ENCODE data around the gene CIROP.

The CIROP gene

DNA sequence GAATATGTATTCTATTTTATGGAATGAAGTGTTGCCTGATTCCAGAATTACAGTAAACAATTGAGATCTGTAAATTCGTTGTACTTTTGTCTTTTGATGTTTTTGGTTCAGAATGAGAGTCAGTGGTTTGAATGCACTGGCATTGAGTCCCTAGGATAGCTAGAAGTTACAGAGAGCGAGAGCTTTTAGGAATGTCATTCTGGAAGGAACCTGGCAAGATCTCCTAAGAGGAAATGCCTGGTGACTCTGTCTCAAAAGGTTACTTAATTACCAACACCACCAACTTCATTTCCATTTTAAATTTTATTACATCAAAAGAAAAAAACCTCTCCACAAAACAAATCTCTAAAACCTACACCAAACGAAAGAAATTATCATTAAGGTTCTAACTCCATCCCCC lies 20.2 kb upstream of the CIROP start:
- H3K4me3 Mint-ChIP-seq, result no peak overlapping the region

DNA sequence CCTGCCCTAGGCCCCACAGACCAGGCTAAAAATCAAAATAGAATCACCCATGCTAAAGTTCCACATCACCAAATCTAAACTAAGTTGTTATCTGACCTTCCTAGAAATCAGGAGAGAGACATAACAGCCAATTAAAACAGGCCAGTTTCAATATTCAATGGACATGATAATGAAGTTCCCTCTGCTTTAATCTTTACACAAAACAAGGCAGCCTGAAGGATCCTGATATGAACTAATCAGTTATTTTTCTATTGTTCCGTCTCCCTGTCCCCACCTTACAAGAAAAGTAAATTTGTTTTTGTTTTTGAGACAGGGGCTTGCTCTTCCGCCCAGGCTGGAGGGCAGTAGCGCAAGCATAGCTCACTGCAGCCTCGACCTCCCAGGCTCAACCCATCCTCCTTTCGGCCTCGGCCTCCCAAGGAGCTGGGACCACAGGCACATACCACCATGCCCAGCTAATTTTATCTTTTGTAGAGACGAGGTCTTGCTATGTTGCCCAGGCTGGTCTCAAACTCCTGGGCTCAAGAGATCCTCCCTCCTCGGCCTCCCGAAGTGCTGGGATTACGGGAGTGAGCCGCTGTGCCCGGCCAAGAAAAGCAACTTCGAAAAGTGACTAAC lies 19.7 kb upstream of the CIROP start:
- H3K4me3 Mint-ChIP-seq, result no peak overlapping the region

More for the DNA sequence above, 20.2 kb upstream of the CIROP start:
- peak overlapping the region; percentile 20 for H3K27ac Mint-ChIP-seq
- H3K9me3 Mint-ChIP-seq, result no peaks in the 10 kb centered on the region
- no peaks in the 10 kb centered on the region for H3K27me3 Mint-ChIP-seq
- H3K36me3 Mint-ChIP-seq, result no peaks in the 10 kb centered on the region
- no peak for ATAC-seq (ENCODE audit: low read depth)
- peaks cover 29% of the 10 kb centered on the region for H3K4me1 Mint-ChIP-seq
- DNase-seq (ENCODE audit: low spot score in 2 of 2), result no peak

DNA sequence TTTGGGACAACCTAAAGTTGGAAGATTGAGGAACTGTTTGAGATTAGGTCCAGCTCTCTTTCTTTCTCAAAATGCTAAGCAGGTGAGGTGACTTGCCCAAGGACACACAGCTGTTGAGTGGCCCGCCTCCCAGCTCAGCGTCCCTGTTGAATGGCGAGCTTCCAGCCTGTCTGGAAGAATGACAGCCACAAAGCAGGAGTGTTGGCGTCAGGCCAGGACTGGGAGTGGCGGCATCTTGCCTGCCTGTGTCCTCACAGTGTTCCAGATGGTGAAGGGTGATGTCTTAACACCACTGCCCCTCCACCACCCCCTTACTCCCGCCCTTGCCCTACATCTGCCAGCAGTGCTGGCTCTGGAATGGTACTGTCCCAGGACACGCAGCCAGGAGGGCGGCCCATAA lies 18.6 kb upstream of the CIROP start:
- no peaks in the 10 kb centered on the region for H3K9me3 Mint-ChIP-seq
- H3K4me3 Mint-ChIP-seq, result no peak overlapping the region
- peak overlapping the region; percentile 18 for H3K27ac Mint-ChIP-seq
- H3K27me3 Mint-ChIP-seq, result no peaks in the 10 kb centered on the region
- H3K4me1 Mint-ChIP-seq, result peaks cover 34% of the 10 kb centered on the region
- DNase-seq (ENCODE audit: low spot score in 2 of 2) (no peak), ATAC-seq (ENCODE audit: low read depth) (no peak)
- no peaks in the 10 kb centered on the region for H3K36me3 Mint-ChIP-seq

More for the DNA sequence above, 19.7 kb upstream of the CIROP start:
- Mint-ChIP-seq H3K27ac (peak overlapping the region; percentile 20), H3K27me3 (no peaks in the 10 kb centered on the region), H3K9me3 (no peaks in the 10 kb centered on the region), H3K36me3 (no peaks in the 10 kb centered on the region), H3K4me1 (peaks cover 32% of the 10 kb centered on the region)
- DNase-seq (ENCODE audit: low spot score in 2 of 2) (no peak), ATAC-seq (ENCODE audit: low read depth) (no peak)

DNA sequence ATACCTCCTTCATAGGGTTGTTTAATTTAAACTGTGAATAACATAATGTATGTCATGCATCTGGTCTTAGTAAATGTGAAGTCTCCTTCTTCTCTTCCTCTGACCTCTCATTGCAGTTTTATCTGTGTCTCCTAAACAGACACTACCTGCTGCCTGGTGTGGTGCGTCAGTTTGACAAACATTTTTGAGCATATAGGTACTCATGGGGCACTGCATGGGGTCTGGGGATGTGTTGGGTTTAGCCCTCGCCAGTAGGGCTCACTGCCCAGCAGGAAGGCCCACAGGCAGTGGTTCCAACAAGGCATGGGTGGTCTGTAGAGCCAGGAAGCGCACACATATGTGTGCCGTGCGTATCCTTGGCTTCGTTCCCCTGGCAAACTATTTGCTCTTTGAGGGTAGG lies 17.3 kb upstream of the CIROP start:
- no peaks in the 10 kb centered on the region for H3K27me3 Mint-ChIP-seq
- H3K4me1 Mint-ChIP-seq, result peaks cover 28% of the 10 kb centered on the region
- no peaks in the 10 kb centered on the region for H3K9me3 Mint-ChIP-seq
- ATAC-seq (ENCODE audit: low read depth) (no peak), DNase-seq (ENCODE audit: low spot score in 2 of 2) (no peak)
- H3K4me3 Mint-ChIP-seq, result no peak overlapping the region
- H3K36me3 Mint-ChIP-seq, result no peaks in the 10 kb centered on the region
- H3K27ac Mint-ChIP-seq, result no peak overlapping the region

DNA sequence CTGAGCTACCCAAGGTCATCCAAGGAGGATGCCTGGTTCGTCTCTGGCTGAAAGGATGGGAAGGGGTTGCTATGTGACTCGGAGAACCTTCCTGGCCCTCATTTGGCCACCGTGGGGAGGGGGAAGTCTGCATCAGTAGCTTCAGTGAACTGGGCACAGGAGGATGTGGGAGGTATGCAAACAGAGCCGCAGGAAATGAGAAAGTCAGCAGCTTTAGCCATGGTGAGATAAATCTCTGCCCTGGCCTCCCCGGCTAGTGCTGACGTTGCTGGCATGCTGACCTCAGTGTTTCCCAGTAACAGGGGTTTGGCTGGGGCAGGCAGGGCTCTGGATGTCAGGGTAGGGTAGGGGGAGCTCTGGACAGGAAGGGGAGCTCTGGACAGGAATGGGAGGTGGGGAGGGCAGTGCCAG lies 16.6 kb upstream of the CIROP start:
- DNase-seq (ENCODE audit: low spot score in 2 of 2) (peak in 1 of 2 donors; percentile 32), ATAC-seq (ENCODE audit: low read depth) (peak; percentile 50)
- Mint-ChIP-seq H3K27ac (peak overlapping the region; percentile 90), H3K9me3 (no peaks in the 10 kb centered on the region), H3K4me1 (peaks cover 28% of the 10 kb centered on the region), H3K27me3 (no peaks in the 10 kb centered on the region), H3K36me3 (no peaks in the 10 kb centered on the region), H3K4me3 (peak overlapping the region; percentile 87)

DNA sequence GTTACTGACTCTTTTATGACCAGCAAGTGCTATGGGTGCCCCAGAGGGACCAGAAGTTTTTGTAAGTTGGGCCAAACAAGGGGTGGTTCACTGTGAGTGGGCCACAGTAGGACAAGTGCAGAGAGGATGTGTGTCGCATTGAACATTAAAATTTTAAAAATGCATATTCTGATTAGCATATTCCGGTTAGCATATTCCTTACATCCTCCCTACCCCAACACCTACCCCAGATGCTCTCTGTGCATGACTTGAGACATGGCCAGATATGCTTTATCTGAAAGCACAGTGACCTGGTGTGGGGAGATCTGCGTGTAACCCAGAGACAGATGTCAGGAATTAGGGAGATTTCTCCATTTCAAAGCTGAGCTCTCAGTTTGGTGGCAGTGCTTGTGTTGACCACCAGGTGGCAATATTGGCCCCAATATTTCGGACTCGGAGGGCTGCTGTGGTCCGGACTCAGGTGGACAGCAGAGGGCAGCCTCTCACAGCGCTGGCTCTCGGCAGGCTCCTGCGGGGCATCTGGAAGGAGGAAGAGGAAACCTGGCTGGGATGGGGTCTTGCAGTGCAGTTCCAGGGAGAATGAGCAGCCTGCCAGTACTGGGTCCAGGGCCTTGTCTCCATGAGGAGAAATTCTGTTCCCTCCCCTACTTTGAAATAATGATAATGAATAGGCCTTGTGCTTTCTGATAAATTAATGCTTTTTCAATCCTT lies 15.9 kb upstream of the CIROP start:
- peaks cover 28% of the 10 kb centered on the region for H3K4me1 Mint-ChIP-seq
- H3K27me3 Mint-ChIP-seq, result no peaks in the 10 kb centered on the region
- peak; percentile 78 to 82 for DNase-seq (ENCODE audit: low spot score in 2 of 2)
- H3K27ac Mint-ChIP-seq, result peak overlapping the region; percentile 90
- peak overlapping the region; percentile 87 for H3K4me3 Mint-ChIP-seq
- ATAC-seq (ENCODE audit: low read depth), result peak; percentile 73
- H3K9me3 Mint-ChIP-seq, result no peaks in the 10 kb centered on the region
- H3K36me3 Mint-ChIP-seq, result no peaks in the 10 kb centered on the region

DNA sequence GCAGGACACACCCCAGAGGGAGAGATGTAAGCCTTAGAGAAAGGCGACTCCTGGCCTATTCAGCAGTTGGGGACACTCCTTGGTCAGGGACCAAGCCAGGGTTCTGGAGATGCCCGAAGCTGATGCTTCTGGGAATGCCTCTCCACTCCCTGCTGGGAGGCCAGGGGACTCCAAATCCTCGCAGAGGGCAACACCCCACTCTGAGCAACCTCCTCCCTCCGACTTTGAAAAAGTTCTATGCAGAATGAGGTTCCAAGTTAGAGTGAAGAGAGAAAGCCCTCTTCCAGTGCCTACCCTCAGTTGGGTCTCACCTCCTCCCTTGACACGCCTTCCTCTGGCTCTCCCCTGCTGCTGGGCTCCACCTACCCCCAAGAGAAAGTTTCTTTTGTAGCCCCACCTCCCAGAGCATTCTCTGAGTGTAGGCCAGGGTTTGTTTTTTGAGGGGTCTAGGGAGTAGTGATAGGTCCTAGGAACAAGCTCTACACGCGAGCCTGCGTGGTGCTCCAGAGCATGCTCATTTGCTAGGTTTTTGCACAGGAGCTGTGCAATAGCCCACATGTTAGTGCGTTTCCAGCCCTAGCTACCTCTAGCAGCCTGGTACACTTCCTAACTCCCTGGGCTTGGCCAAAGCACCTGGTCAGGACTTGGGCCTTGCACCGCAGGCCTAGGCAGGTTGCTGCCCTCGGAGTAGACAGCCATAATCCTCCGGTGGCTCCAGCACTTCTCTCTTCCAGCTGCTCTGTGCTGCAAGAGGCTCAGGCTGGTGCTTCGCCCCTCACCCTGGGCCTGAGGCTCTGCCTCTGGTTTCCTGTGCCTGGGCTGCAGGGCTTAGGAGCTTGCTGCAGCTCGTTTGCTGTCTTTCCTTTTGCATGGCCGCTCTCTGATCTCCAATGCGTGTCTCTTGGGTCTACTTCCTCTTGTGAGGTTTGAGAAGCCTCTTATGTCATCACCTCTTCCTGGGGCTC lies 14.9 kb upstream of the CIROP start:
- H3K4me1 Mint-ChIP-seq, result peaks cover 28% of the 10 kb centered on the region
- no peaks in the 10 kb centered on the region for H3K36me3 Mint-ChIP-seq
- peak; percentile 73 for ATAC-seq (ENCODE audit: low read depth)
- peak overlapping the region; percentile 90 for H3K27ac Mint-ChIP-seq
- H3K9me3 Mint-ChIP-seq, result no peaks in the 10 kb centered on the region
- H3K4me3 Mint-ChIP-seq, result peak overlapping the region; percentile 31
- peaks cover 3% of the 10 kb centered on the region for H3K27me3 Mint-ChIP-seq
- peak; percentile 30 to 48 for DNase-seq (ENCODE audit: low spot score in 2 of 2)

DNA sequence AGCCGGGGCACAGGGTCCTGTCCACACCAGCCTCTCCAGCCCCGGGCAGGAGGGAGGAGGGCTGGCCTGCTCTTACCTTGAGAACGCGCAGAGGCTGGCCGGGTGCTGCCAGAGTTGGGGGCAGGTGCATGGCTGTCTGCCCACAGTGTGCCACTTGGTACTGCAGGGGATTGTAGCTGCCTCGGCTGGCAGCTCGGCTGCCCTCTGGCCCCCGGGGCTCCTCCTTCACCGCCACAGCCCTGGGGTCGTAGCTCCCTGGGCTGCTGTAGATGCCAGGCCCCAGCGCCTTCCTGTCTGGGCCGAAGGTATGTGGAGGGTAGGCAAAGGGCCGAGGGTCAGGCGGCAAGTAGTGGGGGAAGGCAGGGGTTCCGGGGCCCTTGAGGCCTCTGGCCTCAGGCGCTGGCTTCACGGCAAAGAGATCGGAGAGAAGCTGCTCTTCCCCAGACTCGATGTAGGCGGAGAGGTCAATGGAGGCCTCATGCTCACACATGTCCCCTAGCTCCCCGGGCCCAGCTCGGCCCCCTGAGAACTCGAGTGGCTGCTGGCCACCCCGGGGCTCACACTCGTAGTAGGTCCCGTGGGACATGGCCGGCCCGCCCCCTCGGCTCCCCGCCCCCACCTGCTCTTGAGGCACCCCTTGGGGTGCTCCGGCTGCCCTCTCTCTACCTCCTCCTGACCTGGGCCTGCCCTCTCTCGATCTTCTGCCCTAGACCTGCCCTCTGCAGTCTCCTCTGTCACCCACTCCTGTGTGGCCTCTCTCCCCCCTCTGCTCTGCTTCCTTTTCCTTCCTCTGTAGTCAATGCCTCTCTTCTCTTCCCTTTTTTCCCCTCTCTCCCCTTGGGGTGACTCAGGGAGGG lies 13.9 kb upstream of the CIROP start, which contains the start of gene CEBPE:
TSS of gene CEBPE (minus strand) at position 750 of the 857 bp plus-strand sequence. CDS start at position 586, 164 bp downstream.
- Mint-ChIP-seq H3K36me3 (no peaks in the 10 kb centered on the region), H3K9me3 (no peaks in the 10 kb centered on the region), H3K27me3 (peaks cover 5% of the 10 kb centered on the region), H3K4me3 (peak within 1 kb of the TSS; percentile 39), H3K27ac (peak within 1 kb of the TSS; percentile 90), H3K4me1 (peaks cover 29% of the 10 kb centered on the region)
- ATAC-seq (ENCODE audit: low read depth) (no peak), DNase-seq (ENCODE audit: low spot score in 2 of 2) (no peak)

DNA sequence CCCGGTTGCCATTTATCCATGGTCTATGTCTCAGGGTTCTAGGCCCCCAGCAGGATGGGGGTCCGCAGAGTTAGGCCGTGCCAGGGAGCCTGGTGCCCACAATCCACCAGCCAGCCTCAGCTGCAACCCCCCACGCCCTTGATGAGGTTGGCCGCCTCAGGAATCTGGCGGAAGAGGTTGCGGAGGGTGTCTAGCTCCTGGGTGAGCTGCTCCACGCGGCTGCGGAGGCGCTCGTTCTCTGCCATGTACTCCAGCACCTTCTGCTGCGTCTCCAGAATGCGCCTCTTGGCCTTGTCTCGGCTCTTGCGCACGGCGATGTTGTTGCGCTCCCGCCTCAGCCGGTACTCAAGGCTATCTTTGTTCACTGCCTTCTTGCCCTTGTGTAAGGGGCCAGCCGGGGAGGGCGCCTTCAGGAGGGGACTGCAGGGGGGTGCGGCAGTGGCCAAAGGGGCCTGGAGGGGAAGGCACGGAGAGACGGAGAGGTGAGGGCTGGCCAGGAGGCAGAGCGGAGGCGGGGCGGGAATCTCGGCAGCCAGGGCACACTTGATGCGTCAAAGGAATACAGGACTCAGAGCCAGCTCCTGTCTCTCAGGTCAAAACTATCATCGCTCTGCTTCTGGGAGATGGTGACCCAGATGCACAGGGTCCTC lies 12.7 kb upstream of the CIROP start:
- no peak for DNase-seq (ENCODE audit: low spot score in 2 of 2)
- no peak for ATAC-seq (ENCODE audit: low read depth)
- H3K9me3 Mint-ChIP-seq, result no peaks in the 10 kb centered on the region
- H3K36me3 Mint-ChIP-seq, result no peaks in the 10 kb centered on the region
- H3K27me3 Mint-ChIP-seq, result peaks cover 5% of the 10 kb centered on the region
- H3K27ac Mint-ChIP-seq, result no peak overlapping the region
- peaks cover 26% of the 10 kb centered on the region for H3K4me1 Mint-ChIP-seq
- H3K4me3 Mint-ChIP-seq, result no peak overlapping the region

DNA sequence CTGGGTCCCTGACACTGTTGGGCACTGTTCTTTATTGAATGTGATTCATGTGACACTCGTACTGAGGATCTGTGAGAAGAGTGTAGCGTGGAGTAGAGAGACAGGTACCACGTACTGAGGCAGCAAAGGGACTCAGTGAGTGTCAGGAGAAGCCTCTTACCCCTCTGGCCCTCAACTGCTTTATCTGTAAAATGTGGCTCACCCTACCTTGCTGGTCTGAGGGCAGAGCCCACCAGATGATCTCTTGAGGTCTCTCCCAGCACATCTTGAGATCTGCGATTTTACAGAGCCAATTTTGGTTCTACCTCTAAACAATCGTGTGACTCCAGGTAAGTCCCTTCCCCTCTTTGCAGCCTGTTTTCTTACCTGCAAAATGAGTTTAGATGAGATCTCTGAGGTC lies 11.1 kb upstream of the CIROP start:
- ATAC-seq (ENCODE audit: low read depth), result no peak
- DNase-seq (ENCODE audit: low spot score in 2 of 2), result no peak
- Mint-ChIP-seq H3K27ac (no peak overlapping the region), H3K36me3 (no peaks in the 10 kb centered on the region), H3K4me1 (peaks cover 19% of the 10 kb centered on the region), H3K27me3 (peaks cover 5% of the 10 kb centered on the region), H3K4me3 (no peak overlapping the region), H3K9me3 (no peaks in the 10 kb centered on the region)

DNA sequence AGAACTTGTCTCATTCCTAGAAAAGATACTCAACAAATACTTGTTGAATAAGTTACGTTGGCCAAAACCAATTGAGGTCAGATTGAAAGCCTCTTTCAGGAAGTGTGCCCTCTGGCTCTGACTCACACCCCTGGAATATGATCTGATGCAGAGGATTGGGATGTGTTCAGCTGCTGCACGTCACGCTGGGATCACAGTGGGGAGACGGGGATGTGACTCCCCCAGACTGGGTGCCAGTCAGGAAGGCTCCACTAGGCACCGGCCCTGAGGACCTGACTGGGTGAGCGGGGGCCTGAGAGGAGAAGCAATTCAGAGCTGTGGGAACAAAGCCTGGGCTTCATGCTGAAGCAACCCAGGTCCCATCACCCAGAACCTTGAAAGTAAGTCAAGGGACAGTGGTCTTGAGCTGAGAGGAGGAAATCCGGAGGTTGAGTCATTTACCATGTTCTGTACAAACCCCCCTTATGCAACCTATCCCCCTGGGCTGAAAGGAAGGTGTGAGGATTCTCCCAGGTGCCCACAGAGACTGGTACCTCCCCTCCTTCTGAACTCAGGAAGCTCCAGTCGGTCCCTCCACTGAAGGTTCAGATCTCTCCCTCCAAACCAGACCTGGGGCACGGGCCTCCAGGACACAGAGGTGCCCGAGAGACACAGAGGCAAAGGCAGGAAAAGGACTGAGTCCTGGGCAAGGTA lies 10.4 kb upstream of the CIROP start:
- Mint-ChIP-seq H3K27ac (no peak overlapping the region), H3K9me3 (no peaks in the 10 kb centered on the region), H3K36me3 (no peaks in the 10 kb centered on the region), H3K4me3 (no peak overlapping the region), H3K27me3 (peaks cover 5% of the 10 kb centered on the region), H3K4me1 (peaks cover 13% of the 10 kb centered on the region)
- ATAC-seq (ENCODE audit: low read depth), result no peak
- no peak for DNase-seq (ENCODE audit: low spot score in 2 of 2)

DNA sequence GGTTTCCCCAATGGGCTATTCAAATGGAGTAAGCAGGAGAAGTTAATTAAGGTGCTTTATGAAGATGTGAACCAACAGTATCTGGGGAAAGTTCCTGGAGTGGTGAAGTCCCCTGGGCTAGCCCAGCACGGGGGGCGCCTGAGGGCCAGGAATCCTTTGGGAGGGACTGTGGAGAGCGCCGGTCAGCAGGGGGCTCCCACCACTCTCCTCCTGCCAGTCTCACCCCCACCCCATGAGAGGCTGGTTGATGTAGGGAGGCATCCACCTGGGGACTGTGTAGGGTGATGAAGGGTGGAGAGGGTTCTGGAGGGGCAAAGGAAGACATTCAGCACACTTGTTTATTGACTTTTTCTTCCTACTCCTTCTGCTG lies 9.9 kb upstream of the CIROP start:
- no peak overlapping the region for H3K27ac Mint-ChIP-seq
- no peaks in the 10 kb centered on the region for H3K36me3 Mint-ChIP-seq
- H3K4me1 Mint-ChIP-seq, result peaks cover 9% of the 10 kb centered on the region
- H3K27me3 Mint-ChIP-seq, result peaks cover 5% of the 10 kb centered on the region
- DNase-seq (ENCODE audit: low spot score in 2 of 2) (no peak), ATAC-seq (ENCODE audit: low read depth) (no peak)
- no peak overlapping the region for H3K4me3 Mint-ChIP-seq
- H3K9me3 Mint-ChIP-seq, result no peaks in the 10 kb centered on the region
